CD4-positive, alpha-beta T cell (primary cell): Measurements from ENCODE around the gene NEO1. TPM values are rescaled to one million over a fixed set of nuclear protein-coding genes. Genes with fewer than 3 reads are reported as not detected.
"Not testable (repeated sequence)": the region's sequence is repeated elsewhere in the genome, so short reads cannot be mapped to it uniquely, and the experiment has no call there.

Source experiments
- ATAC-seq: fragments of 200-7000 bp; cut with Tn5 transposase; one replicate; pipeline ENCODE4 v1.10.0; 2022; ENCODE audit warnings: mild to moderate bottlenecking; ENCODE audit not compliant: poor library complexity
- CTCF ChIA-PET: fragments of 350-600 bp; sonication (Branson Sonifier 250); formaldehyde crosslinking; loops from one replicate; lab custom pipeline; 2021; ENCODE audit warnings: antibody characterized with exemption, inconsistent platforms; lab: Charles Lee
- POLR2A ChIA-PET: fragments of 350-600 bp; sonication (Branson Sonifier 250); formaldehyde crosslinking; loops from one replicate; lab custom pipeline; 2021; ENCODE audit warnings: antibody characterized with exemption, inconsistent platforms; lab: Charles Lee
- DNase-seq, 14 experiments: peaks; one replicate each; pipeline ENCODE4 v3.0.0-alpha.2; 2013 to 2020; ENCODE audit warnings: mixed read lengths in 2 of 14
- H3K27ac ChIP-seq, 2 donors: one replicate each; pipeline versions ENCODE4 v1.5.1 to v1.7.0; 2013; ENCODE audit warnings: low read length in 2 of 2, low read depth in 1 of 2, mild to moderate bottlenecking in 1 of 2
- H3K27me3 ChIP-seq, 2 experiments: 1 replicate in 1 of 2; 2 replicates in 1 of 2; pipeline versions ENCODE4 v1.6.1 to v1.7.0; 2013; ENCODE audit warnings: low read length in 2 of 2, control low read depth in 1 of 2, mild to moderate bottlenecking in 1 of 2, moderate library complexity in 1 of 2; ENCODE audit not compliant: insufficient read depth in 2 of 2, control insufficient read depth in 1 of 2
- H3K36me3 ChIP-seq: one replicate; pipeline ENCODE4 v1.6.1; 2013; ENCODE audit warnings: low read length, control low read depth; ENCODE audit not compliant: insufficient read depth
- H3K4me1 ChIP-seq: one replicate; pipeline ENCODE4 v1.6.1; 2013; ENCODE audit warnings: low read length, control low read depth; ENCODE audit not compliant: insufficient read depth
- H3K4me3 ChIP-seq: one replicate; pipeline ENCODE4 v1.5.1; 2013; ENCODE audit warnings: mild to moderate bottlenecking, low read length, moderate library complexity
- H3K9me3 ChIP-seq, 2 experiments: 1 replicate in 1 of 2; 2 replicates in 1 of 2; pipeline versions ENCODE4 v1.6.1 to v1.7.0; 2013; ENCODE audit warnings: low read length in 2 of 2, mild to moderate bottlenecking in 2 of 2, control low read depth in 1 of 2, moderate library complexity in 1 of 2; ENCODE audit not compliant: control insufficient read depth in 1 of 2, insufficient read depth in 1 of 2
- H3K27ac Mint-ChIP-seq: one replicate; pipeline ENCODE4 v1.8.0; 2020; ENCODE audit warnings: mixed read lengths
- H3K27me3 Mint-ChIP-seq: one replicate; pipeline ENCODE4 v1.8.0; 2021; ENCODE audit warnings: mixed read lengths
- H3K36me3 Mint-ChIP-seq: one replicate; pipeline ENCODE4 v1.8.0; 2021; ENCODE audit warnings: low read depth, mixed read lengths
- H3K4me1 Mint-ChIP-seq: one replicate; pipeline ENCODE4 v1.8.0; 2021; ENCODE audit warnings: low read depth, mixed read lengths
- H3K4me3 Mint-ChIP-seq: one replicate; pipeline ENCODE4 v1.8.0; 2020; ENCODE audit warnings: mild to moderate bottlenecking, mixed read lengths
- H3K9me3 Mint-ChIP-seq: one replicate; pipeline ENCODE4 v1.8.0; 2020; ENCODE audit warnings: mixed read lengths
- CTCF ChIP-seq: fragments of 200-600 bp; IDR thresholded peaks from one replicate; pipeline ENCODE4 v1.8.0; 2022; ENCODE audit warnings: antibody characterized with exemption, mild to moderate bottlenecking
- intact Hi-C, 2 experiments: fragments of 100-400 bp; cut with DNase I in 1 of 2; cut with micrococcal nuclease in 1 of 2; formaldehyde crosslinking; loops; one replicate each; pipeline versions ENCODE4 v1.15.1 to v1.9.0; 2023 to 2025; cut with DNase I, micrococcal nuclease
- total RNA-seq, 174 experiments: library from RNA in 2 of 174; stranded (reverse) in 2 of 174; gene quantifications; one replicate each; pipeline ENCODE4 v1.2.3 and lab custom pipeline; 2021 to 2026

NEO1 gene
- total RNA-seq, 2 experiments from 2014 or later = 6.0 to 8.0 TPM

- Mint-ChIP-seq H3K4me3 (no peak overlapping the region), H3K27ac (no peak overlapping the region), H3K9me3 (no peaks in the 10 kb centered on the region), H3K27me3 (no peaks in the 10 kb centered on the region), H3K36me3 (peaks cover 31% of the 10 kb centered on the region), H3K4me1 (no peaks in the 10 kb centered on the region)
- no peak overlapping the region for H3K27ac ChIP-seq
- TF ChIP-seq CTCF = no peak
- intact Hi-C loops = no loop called here
- DNase-seq = no peak
- H3K4me1 ChIP-seq = no peaks in the 10 kb centered on the region
- no peak for ATAC-seq
- no peaks in the 10 kb centered on the region for H3K9me3 ChIP-seq
- no peaks in the 10 kb centered on the region for H3K27me3 ChIP-seq
- ChIA-PET CTCF (no interaction called here), POLR2A (no interaction called here)
- no peak overlapping the region for H3K4me3 ChIP-seq
- no peaks in the 10 kb centered on the region for H3K36me3 ChIP-seq
Measured at GRCh38 chr15:73296609-73297353, 244.5 kb downstream of the NEO1 start.

- H3K9me3 Mint-ChIP-seq = no peaks in the 10 kb centered on the region
- TF ChIP-seq CTCF = no peak
- peaks cover 41% of the 10 kb centered on the region for H3K36me3 Mint-ChIP-seq
- ChIA-PET POLR2A (no interaction called here), CTCF (no interaction called here)
- Histone ChIP-seq H3K4me1 (no peaks in the 10 kb centered on the region), H3K9me3 (no peaks in the 10 kb centered on the region), H3K4me3 (no peak overlapping the region), H3K27me3 (no peaks in the 10 kb centered on the region), H3K36me3 (peaks cover 4% of the 10 kb centered on the region), H3K27ac (no peak overlapping the region)
- DNase-seq (no peak), ATAC-seq (no peak)
- H3K27ac Mint-ChIP-seq = no peak overlapping the region
- H3K27me3 Mint-ChIP-seq = no peaks in the 10 kb centered on the region
- intact Hi-C loops = no loop called here
- no peaks in the 10 kb centered on the region for H3K4me1 Mint-ChIP-seq
- no peak overlapping the region for H3K4me3 Mint-ChIP-seq
Measured at GRCh38 chr15:73298522-73299245, 246.4 kb downstream of the NEO1 start.

- intact Hi-C loops = not testable (repeated sequence)
Measured at GRCh38 chr15:73300286-73300685, 248.0 kb downstream of the NEO1 start.

More at GRCh38 chr15:73300286-73300685, 248.0 kb downstream of the NEO1 start:
- H3K9me3 Mint-ChIP-seq, H3K4me3 Mint-ChIP-seq, H3K27me3 ChIP-seq, DNase-seq, CTCF ChIA-PET, POLR2A ChIA-PET, H3K27me3 Mint-ChIP-seq, H3K4me1 Mint-ChIP-seq, ATAC-seq, H3K27ac ChIP-seq, H3K4me1 ChIP-seq, H3K4me3 ChIP-seq, H3K9me3 ChIP-seq, H3K36me3 ChIP-seq, H3K27ac Mint-ChIP-seq: not testable (repeated sequence)
- peaks cover 39% of the 10 kb centered on the region for H3K36me3 Mint-ChIP-seq
